Smooth muscle cell (in vitro differentiated cells): ENCODE results near the gene MS4A15. TPM values are rescaled to one million over a fixed set of nuclear protein-coding genes. Genes with fewer than 3 reads are reported as not detected.

ENCODE experiments used
- DNase-seq: peaks from one replicate; lab custom pipeline; 2025; ENCODE audit not compliant: unreplicated experiment; lab: John Stamatoyannopoulos, UW
- H2AFZ ChIP-seq: fragments of 200-600 bp; sonication (generic); 2 replicates; pipeline ENCODE4 v1.6.0; 2016; ENCODE audit warnings: antibody characterized with exemption, low read depth, mild to moderate bottlenecking
- H3F3A ChIP-seq: fragments of 200-600 bp; sonication (generic); 2 replicates; pipeline ENCODE4 v1.6.0; 2017; ENCODE audit warnings: antibody characterized with exemption, low read depth
- H3K27ac ChIP-seq: fragments of 200-600 bp; sonication (generic); 2 replicates; pipeline ENCODE4 v1.5.1; 2016; ENCODE audit warnings: low read depth, mild to moderate bottlenecking
- H3K27me3 ChIP-seq: fragments of 200-600 bp; sonication (generic); 2 replicates; pipeline ENCODE4 v1.6.1; 2016; ENCODE audit warnings: low read depth, mild to moderate bottlenecking
- H3K36me3 ChIP-seq: fragments of 200-600 bp; sonication (generic); 2 replicates; pipeline ENCODE4 v1.5.1; 2016; ENCODE audit warnings: low read depth
- H3K4me1 ChIP-seq: fragments of 200-600 bp; sonication (generic); 2 replicates; pipeline ENCODE4 v1.5.1; 2016; ENCODE audit warnings: low read depth
- H3K4me2 ChIP-seq: fragments of 200-600 bp; sonication (generic); 2 replicates; pipeline ENCODE4 v1.6.0; 2016; ENCODE audit warnings: mild to moderate bottlenecking
- H3K4me3 ChIP-seq: fragments of 200-600 bp; sonication (generic); 2 replicates; pipeline ENCODE4 v1.5.1; 2016; ENCODE audit warnings: mild to moderate bottlenecking
- H3K79me2 ChIP-seq: fragments of 200-600 bp; sonication (generic); 2 replicates; pipeline ENCODE4 v1.6.0; 2016; ENCODE audit warnings: low read depth, mild to moderate bottlenecking
- H3K9ac ChIP-seq: fragments of 200-600 bp; sonication (generic); 2 replicates; pipeline ENCODE4 v1.6.0; 2016; ENCODE audit warnings: low read depth
- H3K9me3 ChIP-seq: fragments of 200-600 bp; sonication (generic); replicated peaks from 2 replicates; pipeline ENCODE4 v1.5.1; 2016; ENCODE audit warnings: low read depth
- H4K20me1 ChIP-seq: fragments of 200-600 bp; sonication (generic); 2 replicates; pipeline ENCODE4 v1.6.0; 2016; ENCODE audit warnings: low read depth
- CTCF ChIP-seq: fragments of 200-600 bp; sonication (generic); IDR thresholded peaks from 2 replicates; pipeline ENCODE4 v1.5.1; 2017; ENCODE audit warnings: borderline replicate concordance, mild to moderate bottlenecking, antibody characterized with exemption; ENCODE audit not compliant: insufficient read depth, poor library complexity, severe bottlenecking
- WGBS: methylation state at CpG from one replicate; pipeline ENCODE4 v1.1.7; 2016; ENCODE audit warnings: low lambda C conversion rate; 5-methylcytosine and 5-hydroxymethylcytosine counted together
- polyA plus RNA-seq: library from polyadenylated mRNA; unstranded; fragments of >200 nt; fragmentation: Nextera tagmentation; extraction: Ambion mirVana; gene quantifications from 2 replicates; pipeline ENCODE4 v1.2.1, GENCODE V29; 2016
- total RNA-seq: library from RNA; depleted of rRNA; stranded (reverse); fragments of >200 nt; gene quantifications from 2 replicates; pipeline ENCODE4 v1.2.3, GENCODE V29; 2014

The MS4A15 gene
- total and polyA plus RNA-seq, 2 experiments from 2014 or later = not detected

- Histone ChIP-seq H3K27ac (no peak overlapping the region), H2AFZ (no peak overlapping the region), H3K27me3 (no peaks in the 10 kb centered on the region), H3K4me2 (no peak overlapping the region), H3K9ac (no peak overlapping the region), H3F3A (no peaks in the 10 kb centered on the region), H3K9me3 (no peaks in the 10 kb centered on the region), H3K4me3 (no peak overlapping the region), H3K4me1 (no peaks in the 10 kb centered on the region), H3K36me3 (no peaks in the 10 kb centered on the region), H4K20me1 (no peaks in the 10 kb centered on the region), H3K79me2 (no peaks in the 10 kb centered on the region)
- DNase-seq = no peak
- WGBS = 79% methylated on average over 16 of the region's 16 CpGs
- no peak for TF ChIP-seq CTCF
Observed at GRCh38 chr11:60771879-60772525, 15.3 kb downstream of the MS4A15 start.

GRCh38 chr11:60772666-60773065, 16.0 kb downstream of the MS4A15 start:
- 89% methylated on average over 8 of the region's 8 CpGs for WGBS
- H2AFZ ChIP-seq = no peak overlapping the region

GRCh38 chr11:60774726-60775125, 18.1 kb downstream of the MS4A15 start:
- no peaks in the 10 kb centered on the region for H4K20me1 ChIP-seq
- H3K4me3 ChIP-seq = no peak overlapping the region
- no peak overlapping the region for H3K27ac ChIP-seq
- H3K79me2 ChIP-seq = no peaks in the 10 kb centered on the region
- 90% methylated on average over 13 of the region's 13 CpGs for WGBS
- H3F3A ChIP-seq = no peaks in the 10 kb centered on the region
- H3K4me1 ChIP-seq = no peaks in the 10 kb centered on the region
- H3K4me2 ChIP-seq = no peak overlapping the region
- no peak overlapping the region for H3K9ac ChIP-seq
- H2AFZ ChIP-seq = no peak overlapping the region
- no peaks in the 10 kb centered on the region for H3K36me3 ChIP-seq
- no peak for TF ChIP-seq CTCF
- no peak for DNase-seq
- no peaks in the 10 kb centered on the region for H3K9me3 ChIP-seq
- no peaks in the 10 kb centered on the region for H3K27me3 ChIP-seq

More at GRCh38 chr11:60772666-60773065, 16.0 kb downstream of the MS4A15 start:
- DNase-seq = no peak
- Histone ChIP-seq H3K79me2 (no peaks in the 10 kb centered on the region), H3K4me3 (no peak overlapping the region), H3K4me1 (no peaks in the 10 kb centered on the region), H3K27me3 (no peaks in the 10 kb centered on the region), H3K27ac (no peak overlapping the region), H3K9ac (no peak overlapping the region), H3K4me2 (no peak overlapping the region), H3F3A (no peaks in the 10 kb centered on the region), H4K20me1 (no peaks in the 10 kb centered on the region), H3K9me3 (no peaks in the 10 kb centered on the region), H3K36me3 (no peaks in the 10 kb centered on the region)
- no peak for TF ChIP-seq CTCF

GRCh38 chr11:60775420-60775961, 18.8 kb downstream of the MS4A15 start:
- Histone ChIP-seq H3K27me3 (no peaks in the 10 kb centered on the region), H3K9me3 (no peaks in the 10 kb centered on the region), H2AFZ (no peak overlapping the region), H3K4me1 (no peaks in the 10 kb centered on the region), H3K4me3 (no peak overlapping the region), H3K4me2 (no peak overlapping the region), H3F3A (no peaks in the 10 kb centered on the region), H3K9ac (no peak overlapping the region), H3K79me2 (no peaks in the 10 kb centered on the region), H3K27ac (no peak overlapping the region), H3K36me3 (no peaks in the 10 kb centered on the region), H4K20me1 (no peaks in the 10 kb centered on the region)
- peak; percentile 59 for DNase-seq
- 24% methylated on average over 15 of the region's 15 CpGs for WGBS
- peak; percentile 86 for TF ChIP-seq CTCF
